C4-2B (cell line): ENCODE measurements around the gene SLC16A10.

Source experiments
- CTCF ChIP-seq: fragments of 450-650 bp; conservative IDR thresholded peaks from 2 replicates; pipeline ENCODE4 v1.5.1; 2017; ENCODE audit warnings: mild to moderate bottlenecking
- ZFX ChIP-seq: fragments of 450-650 bp; IDR thresholded peaks from 2 replicates; pipeline ENCODE4 v1.6.1; 2017

GRCh38 chr6:111076024-111076695, 11.1 kb upstream of the SLC16A10 start:
- TF ChIP-seq CTCF (no peak), ZFX (no peak)
